Spleen (tissue), 11 donors: ENCODE data around the gene NBAS. TPM values are rescaled to one million over a fixed set of nuclear protein-coding genes. Genes with fewer than 3 reads are reported as not detected.

ENCODE experiments used
- DNase-seq: peaks from one replicate; pipeline ENCODE4 v3.0.0-alpha.2; 2020
- H3K27ac ChIP-seq, 8 donors: fragments of 200-600 bp; sonication (generic) in 7 of 8; 1 replicate in 4 of 8; 2 replicates in 4 of 8; pipeline versions ENCODE4 v1.5.0 to v1.8.0; 2016 to 2021; ENCODE audit warnings: inconsistent platforms in 4 of 8, mild to moderate bottlenecking in 4 of 8, moderate library complexity in 1 of 8
- H3K27me3 ChIP-seq, 7 donors: fragments of 200-600 bp; sonication (generic) in 6 of 7; replicated peaks in 1 of 7; 1 replicate in 4 of 7; 2 replicates in 3 of 7; pipeline versions ENCODE4 v1.5.0 to v1.8.0; 2016 to 2021; ENCODE audit warnings: inconsistent platforms in 3 of 7, mild to moderate bottlenecking in 1 of 7
- H3K36me3 ChIP-seq, 6 donors: fragments of 200-600 bp; sonication (generic) in 5 of 6; 1 replicate in 4 of 6; 2 replicates in 2 of 6; pipeline versions ENCODE4 v1.5.0 to v1.8.0; 2016 to 2021; ENCODE audit warnings: inconsistent platforms in 2 of 6
- H3K4me1 ChIP-seq, 6 donors: fragments of 200-600 bp; sonication (generic) in 5 of 6; 1 replicate in 3 of 6; 2 replicates in 3 of 6; pipeline versions ENCODE4 v1.5.0 to v1.8.0; 2016 to 2021; ENCODE audit warnings: inconsistent platforms in 3 of 6
- H3K4me3 ChIP-seq, 8 donors: fragments of 200-600 bp; sonication (generic) in 7 of 8; 1 replicate in 4 of 8; 2 replicates in 4 of 8; pipeline versions ENCODE4 v1.5.0 to v1.8.0; 2016 to 2021; ENCODE audit warnings: inconsistent platforms in 4 of 8, mild to moderate bottlenecking in 4 of 8, moderate library complexity in 2 of 8
- H3K9me3 ChIP-seq, 8 donors: fragments of 200-600 bp; sonication (generic) in 7 of 8; 1 replicate in 4 of 8; 2 replicates in 4 of 8; pipeline versions ENCODE4 v1.5.0 to v1.8.0; 2016 to 2021; ENCODE audit warnings: inconsistent platforms in 4 of 8
- CTCF ChIP-seq, 11 experiments: fragments of 200-600 bp in 7 of 11; fragments of 450-650 bp in 4 of 11; sonication (generic) in 4 of 11; IDR thresholded peaks in 8 of 11; conservative IDR thresholded peaks in 3 of 11; 1 replicate in 7 of 11; 2 replicates in 4 of 11; pipeline versions ENCODE4 v1.4.0 to v1.8.0; 2016 to 2021; ENCODE audit warnings: antibody characterized with exemption in 11 of 11, inconsistent platforms in 4 of 11, mild to moderate bottlenecking in 1 of 11
- POLR2A ChIP-seq, 3 donors: fragments of 450-650 bp; IDR thresholded peaks; one replicate each; pipeline ENCODE4 v1.5.1; 2017; ENCODE audit warnings: antibody characterized with exemption in 3 of 3, mild to moderate bottlenecking in 1 of 3
- POLR2AphosphoS5 ChIP-seq, 3 donors: sonication (generic); formaldehyde crosslinking; IDR thresholded peaks; one replicate each; pipeline ENCODE4 v1.5.1; 2017; ENCODE audit warnings: antibody characterized with exemption in 3 of 3
- WGBS, 5 donors: extraction: QIAGEN DNeasy Blood & Tissue Kit in 3 of 5; methylation state at CpG; one replicate each; pipeline versions ENCODE4 v1.1.5 to v1.1.7; 2013 to 2018; 5-methylcytosine and 5-hydroxymethylcytosine counted together
- intact Hi-C: fragments of 100-400 bp; cut with DNase I; formaldehyde crosslinking; loops from one replicate; pipeline ENCODE4 v1.15.0; 2023; ENCODE audit warnings: low total_unique reads
- polyA plus RNA-seq, 3 donors: library from polyadenylated mRNA; stranded (reverse); fragments of 200-250 nt; gene quantifications; one replicate each; pipeline ENCODE4 v1.2.1, GENCODE V29; 2013
- total RNA-seq, 7 donors: library from RNA; depleted of rRNA in 3 of 7; stranded (reverse); fragments of >200 nt in 3 of 7; fragmentation: NEBNext Ultra II Directional in 4 of 7; extraction: Animal tissue kit (Norgen Biotek cat#: 25700) in 4 of 7; gene quantifications; one replicate each; pipeline versions ENCODE4 v1.1.0 to v1.2.1, GENCODE V29; 2016 to 2021
- donor health status: healthy with polysubstance abuse.
- donor health status: DM: no; HTN: no; CAD: no; lungs with moderate emphysema.
- donor health status: DM: no; HTN: no; CAD: no.
- donor health status: Bipolar disorder and iron deficiency.
- donor health status: healthy.
- donor health status: DM: no; HTN: no; CAD: no.
- donor health status: DM: yes; HTN: yes; CAD: no.

Gene NBAS
- total and polyA plus RNA-seq, 10 donors = 21.1 to 49.0 (median 40.9) TPM

GRCh38 chr2:15127876-15128275 lies 433.3 kb downstream of the NBAS start:
- TF ChIP-seq POLR2A (IDR thresholded peaks at IDR 0.05) = no peak
- Histone ChIP-seq H3K27me3 (no peaks in the 10 kb centered on the region), H3K36me3 (no peaks in the 10 kb centered on the region), H3K4me1 (no peaks in the 10 kb centered on the region), H3K4me3 (no peak overlapping the region), H3K27ac (no peak overlapping the region), H3K9me3 (peaks cover 0 to 13% (median 2%) of the 10 kb centered on the region in 8 donors)
- WGBS, 5 donors = 88 to 97% (median 94%) methylated on average over 3 of the region's 3 CpGs
- intact Hi-C loops = no loop called here
- DNase-seq = no peak

- no peaks in the 10 kb centered on the region for H3K36me3 ChIP-seq
Measured at GRCh38 chr2:15127301-15127700, 433.8 kb downstream of the NBAS start.

GRCh38 chr2:15126373-15126772 lies 434.8 kb downstream of the NBAS start:
- intact Hi-C loops = no loop called here
- Histone ChIP-seq H3K9me3 (peaks cover 0 to 22% (median 2%) of the 10 kb centered on the region in 8 donors), H3K27ac (no peak overlapping the region), H3K4me3 (no peak overlapping the region), H3K4me1 (no peaks in the 10 kb centered on the region), H3K27me3 (no peaks in the 10 kb centered on the region), H3K36me3 (no peaks in the 10 kb centered on the region)
- no peak for TF ChIP-seq POLR2A (IDR thresholded peaks at IDR 0.05)
- no peak for TF ChIP-seq POLR2AphosphoS5 (IDR thresholded peaks at IDR 0.05)
- no peak for TF ChIP-seq CTCF (IDR thresholded peaks at IDR 0.05 in 8 of 11, conservative IDR thresholded peaks at IDR 0.05 in 3 of 11)
- 88 to 100% (median 94%) methylated on average over 1 of the region's 1 CpG for WGBS, 5 donors
- no peak for DNase-seq

More at GRCh38 chr2:15127301-15127700, 433.8 kb downstream of the NBAS start:
- H3K27ac ChIP-seq = no peak overlapping the region
- no peaks in the 10 kb centered on the region for H3K4me1 ChIP-seq
- intact Hi-C loops = no loop called here
- H3K4me3 ChIP-seq = no peak overlapping the region
- no peak for DNase-seq
- WGBS, 5 donors = 79 to 89% (median 84%) methylated on average over 4 of the region's 4 CpGs
- peaks cover 0 to 19% (median 2%) of the 10 kb centered on the region in 8 donors for H3K9me3 ChIP-seq
- H3K27me3 ChIP-seq = no peaks in the 10 kb centered on the region
- TF ChIP-seq CTCF (IDR thresholded peaks at IDR 0.05 in 8 of 11, conservative IDR thresholded peaks at IDR 0.05 in 3 of 11) = no peak
- TF ChIP-seq POLR2A (IDR thresholded peaks at IDR 0.05) = no peak
- no peak for TF ChIP-seq POLR2AphosphoS5 (IDR thresholded peaks at IDR 0.05)

GRCh38 chr2:15122915-15123314 lies 438.2 kb downstream of the NBAS start:
- Histone ChIP-seq H3K4me3 (no peak overlapping the region), H3K4me1 (no peaks in the 10 kb centered on the region), H3K9me3 (peaks cover 0 to 22% (median 2%) of the 10 kb centered on the region in 8 donors), H3K27ac (no peak overlapping the region), H3K36me3 (no peaks in the 10 kb centered on the region), H3K27me3 (no peaks in the 10 kb centered on the region)
- DNase-seq = no peak
- TF ChIP-seq POLR2AphosphoS5 (IDR thresholded peaks at IDR 0.05) (no peak), POLR2A (IDR thresholded peaks at IDR 0.05) (no peak), CTCF (IDR thresholded peaks at IDR 0.05 in 8 of 11, conservative IDR thresholded peaks at IDR 0.05 in 3 of 11) (no peak)
- intact Hi-C loops = no loop called here
- 42 to 83% (median 51%) methylated on average over 2 of the region's 2 CpGs for WGBS, 5 donors

- Histone ChIP-seq H3K4me3 (no peak overlapping the region), H3K27ac (no peak overlapping the region), H3K9me3 (peaks cover 0 to 22% (median 2%) of the 10 kb centered on the region in 8 donors), H3K36me3 (no peaks in the 10 kb centered on the region), H3K27me3 (no peaks in the 10 kb centered on the region), H3K4me1 (no peaks in the 10 kb centered on the region)
- 21 to 36% (median 31%) methylated on average over 6 of the region's 6 CpGs for WGBS, 5 donors
- intact Hi-C loops = no loop called here
- TF ChIP-seq CTCF (IDR thresholded peaks at IDR 0.05 in 8 of 11, conservative IDR thresholded peaks at IDR 0.05 in 3 of 11) (no peak), POLR2A (IDR thresholded peaks at IDR 0.05) (no peak), POLR2AphosphoS5 (IDR thresholded peaks at IDR 0.05) (no peak)
- DNase-seq = no peak
Measured at GRCh38 chr2:15120631-15121030, 440.5 kb downstream of the NBAS start.
